ENCODE data around the gene JAG1. TPM values are rescaled to one million over a fixed set of nuclear protein-coding genes. Genes with fewer than 3 reads are reported as not detected.
A peak's percentile ranks its signal among the peaks of the same experiment; 100 is the strongest.

JAG1 gene
- polyA plus RNA-seq, 3 donors, result 0.70 to 6.8 (median 0.85) TPM

GRCh38 chr20:10649080-10649796 is 24.6 kb downstream of the JAG1 start:
- Mint-ChIP-seq H3K4me1 (no peaks in the 10 kb centered on the region), H3K27ac (no peak overlapping the region)

GRCh38 chr20:10648651-10649050 is 25.1 kb downstream of the JAG1 start:
- Mint-ChIP-seq H3K4me1 (no peaks in the 10 kb centered on the region), H3K9me3 (peaks cover 0 to 2% (median 0%) of the 10 kb centered on the region in 7 donors), H3K4me3 (no peak overlapping the region), H3K27me3 (ENCODE audit: low read depth in 3 of 3) (peaks cover 0 to 3% (median 2%) of the 10 kb centered on the region in 3 donors), H3K27ac (peak overlapping the region in 1 of 7 donors; percentile 26), H3K36me3 (peaks cover 88 to 93% of the 10 kb centered on the region in 2 donors)
- Histone ChIP-seq H3K9ac (ENCODE audit: insufficient read depth, low read length, poor library complexity, severe bottlenecking) (no peak overlapping the region), H4K20me1 (ENCODE audit: insufficient read depth, low read length) (no peaks in the 10 kb centered on the region), H3K27me3 (ENCODE audit: control insufficient read depth in 2 of 2, insufficient read depth in 2 of 2, low read length in 2 of 2) (no peaks in the 10 kb centered on the region), H3K9me3 (replicated peaks in 1 of 2; ENCODE audit: control insufficient read depth in 1 of 2, insufficient read depth in 1 of 2, low read length in 2 of 2) (no peaks in the 10 kb centered on the region), H3K79me2 (ENCODE audit: insufficient read depth, low read length) (no peaks in the 10 kb centered on the region), H3K4me3 (replicated peaks in 1 of 3; ENCODE audit: low read depth in 2 of 3, low read length in 3 of 3) (no peak overlapping the region), H3K36me3 (replicated peaks in 1 of 2; ENCODE audit: control insufficient read depth in 1 of 2, insufficient read depth in 2 of 2, low read length in 2 of 2) (peaks cover 76 to 96% of the 10 kb centered on the region in 2 donors), H3K27ac (ENCODE audit: low read depth in 1 of 2, low read length in 2 of 2) (no peak overlapping the region), H3K4me1 (ENCODE audit: control insufficient read depth in 1 of 2, insufficient read depth in 2 of 2, low read length in 2 of 2) (no peaks in the 10 kb centered on the region), H2AFZ (ENCODE audit: insufficient read depth, low read depth, low read length, poor library complexity, severe bottlenecking) (no peak overlapping the region), H3K4me2 (replicated peaks; ENCODE audit: extremely low read depth, low read length, poor library complexity, severe bottlenecking) (no peak overlapping the region)
- no peak for DNase-seq
- WGBS (ENCODE audit: insufficient coverage), result no CpG with 5 or more reads among the region's 8 CpGs
- no peak for TF ChIP-seq CTCF (IDR thresholded peaks at IDR 0.05)
- intact Hi-C loops (cut with micrococcal nuclease), result no loop called here

More at GRCh38 chr20:10649080-10649796, 24.6 kb downstream of the JAG1 start:
- Histone ChIP-seq H3K4me2 (replicated peaks; ENCODE audit: extremely low read depth, low read length, poor library complexity, severe bottlenecking) (no peak overlapping the region), H3K4me1 (ENCODE audit: control insufficient read depth in 1 of 2, insufficient read depth in 2 of 2, low read length in 2 of 2) (no peaks in the 10 kb centered on the region), H3K27me3 (ENCODE audit: control insufficient read depth in 2 of 2, insufficient read depth in 2 of 2, low read length in 2 of 2) (no peaks in the 10 kb centered on the region), H4K20me1 (ENCODE audit: insufficient read depth, low read length) (no peaks in the 10 kb centered on the region), H3K9me3 (replicated peaks in 1 of 2; ENCODE audit: control insufficient read depth in 1 of 2, insufficient read depth in 1 of 2, low read length in 2 of 2) (no peaks in the 10 kb centered on the region), H3K4me3 (replicated peaks in 1 of 3; ENCODE audit: low read depth in 2 of 3, low read length in 3 of 3) (no peak overlapping the region), H3K27ac (ENCODE audit: low read depth in 1 of 2, low read length in 2 of 2) (no peak overlapping the region), H2AFZ (ENCODE audit: insufficient read depth, low read depth, low read length, poor library complexity, severe bottlenecking) (no peak overlapping the region), H3K9ac (ENCODE audit: insufficient read depth, low read length, poor library complexity, severe bottlenecking) (no peak overlapping the region), H3K79me2 (ENCODE audit: insufficient read depth, low read length) (no peaks in the 10 kb centered on the region), H3K36me3 (replicated peaks in 1 of 2; ENCODE audit: control insufficient read depth in 1 of 2, insufficient read depth in 2 of 2, low read length in 2 of 2) (peaks cover 70 to 93% of the 10 kb centered on the region in 2 donors)
- TF ChIP-seq CTCF (IDR thresholded peaks at IDR 0.05), result no peak
- no peak for DNase-seq
- peaks cover 0 to 2% (median 0%) of the 10 kb centered on the region in 7 donors for H3K9me3 Mint-ChIP-seq
- peaks cover 0 to 3% (median 2%) of the 10 kb centered on the region in 3 donors for H3K27me3 Mint-ChIP-seq (ENCODE audit: low read depth in 3 of 3)
- WGBS (ENCODE audit: insufficient coverage), result 100% methylated on average over 3 of the region's 8 CpGs
- intact Hi-C loops (cut with micrococcal nuclease), result no loop called here
- H3K36me3 Mint-ChIP-seq, result peaks cover 88 to 93% of the 10 kb centered on the region in 2 donors
- no peak overlapping the region for H3K4me3 Mint-ChIP-seq
